H9 (cell line): ENCODE results near the gene PRKCZ. TPM values are rescaled to one million over a fixed set of nuclear protein-coding genes. Genes with fewer than 3 reads are reported as not detected.

Source experiments
- DNase-seq: peaks from one replicate; pipeline ENCODE4 v3.0.0-alpha.2; 2017
- H2AFZ ChIP-seq: one replicate; pipeline ENCODE4 v1.6.1; 2013; ENCODE audit warnings: mild to moderate bottlenecking, low read length, control low read depth, moderate library complexity
- H2AK5ac ChIP-seq: 2 replicates; pipeline ENCODE4 v1.6.1; 2013; ENCODE audit warnings: low read length, control low read depth, mixed read lengths; ENCODE audit not compliant: insufficient read length
- H2BK120ac ChIP-seq: one replicate; pipeline ENCODE4 v1.6.1; 2013; ENCODE audit warnings: low read depth, mild to moderate bottlenecking, low read length, control low read depth, inconsistent platforms; ENCODE audit not compliant: poor library complexity, severe bottlenecking
- H2BK12ac ChIP-seq: 2 replicates; pipeline ENCODE4 v1.6.1; 2013; ENCODE audit warnings: low read length, control low read depth, mixed read lengths, low read depth; ENCODE audit not compliant: insufficient read length
- H2BK15ac ChIP-seq: 2 replicates; pipeline ENCODE4 v1.6.1; 2013; ENCODE audit warnings: low read depth, low read length, control low read depth
- H2BK20ac ChIP-seq: one replicate; pipeline ENCODE4 v1.6.1; 2013; ENCODE audit warnings: low read depth, mild to moderate bottlenecking, low read length, control low read depth, inconsistent platforms; ENCODE audit not compliant: poor library complexity, severe bottlenecking
- H2BK5ac ChIP-seq: 2 replicates; pipeline ENCODE4 v1.6.1; 2013; ENCODE audit warnings: low read length, control low read depth, mixed read lengths; ENCODE audit not compliant: insufficient read length
- H3K14ac ChIP-seq: 2 replicates; pipeline ENCODE4 v1.6.1; 2013; ENCODE audit warnings: low read length, control low read depth; ENCODE audit not compliant: insufficient read depth
- H3K18ac ChIP-seq: 2 replicates; pipeline ENCODE4 v1.6.1; 2013; ENCODE audit warnings: low read depth, mild to moderate bottlenecking, mixed read lengths, low read length, control low read depth; ENCODE audit not compliant: insufficient read length
- H3K23ac ChIP-seq: 2 replicates; pipeline ENCODE4 v1.6.1; 2013; ENCODE audit warnings: low read length, control low read depth, mixed read lengths, low read depth; ENCODE audit not compliant: insufficient read length
- H3K23me2 ChIP-seq: 2 replicates; pipeline ENCODE4 v1.6.1; 2013; ENCODE audit warnings: low read depth, mild to moderate bottlenecking, mixed read lengths, low read length, control low read depth; ENCODE audit not compliant: insufficient read length, poor library complexity, severe bottlenecking
- H3K27ac ChIP-seq: 2 replicates; pipeline ENCODE4 v1.5.1; 2013; ENCODE audit warnings: low read length, control low read depth, mixed read lengths, low read depth; ENCODE audit not compliant: insufficient read length
- H3K27me3 ChIP-seq: 2 replicates; pipeline ENCODE4 v1.6.1; 2013; ENCODE audit warnings: low read length, control low read depth, inconsistent platforms; ENCODE audit not compliant: insufficient read depth
- H3K4ac ChIP-seq: 2 replicates; pipeline ENCODE4 v1.6.1; 2013; ENCODE audit warnings: low read depth, mild to moderate bottlenecking, control low read depth, inconsistent platforms, low read length, moderate library complexity
- H3K4me1 ChIP-seq: 2 replicates; pipeline ENCODE4 v1.6.1; 2013; ENCODE audit warnings: low read length, control low read depth, inconsistent platforms; ENCODE audit not compliant: insufficient read depth
- H3K4me2 ChIP-seq: 2 replicates; pipeline ENCODE4 v1.6.1; 2013; ENCODE audit warnings: low read length, control low read depth, mixed read lengths; ENCODE audit not compliant: insufficient read length, insufficient read depth
- H3K56ac ChIP-seq: 2 replicates; pipeline ENCODE4 v1.6.1; 2013; ENCODE audit warnings: low read depth, mild to moderate bottlenecking, mixed read lengths, low read length, control low read depth; ENCODE audit not compliant: insufficient read length
- H3K79me1 ChIP-seq: 2 replicates; pipeline ENCODE4 v1.6.1; 2013; ENCODE audit warnings: low read depth, mild to moderate bottlenecking, moderate library complexity, low read length, control low read depth, inconsistent platforms; ENCODE audit not compliant: insufficient read depth, poor library complexity, severe bottlenecking
- H3K79me2 ChIP-seq: 2 replicates; pipeline ENCODE4 v1.6.1; 2013; ENCODE audit warnings: low read length, control low read depth, inconsistent platforms; ENCODE audit not compliant: insufficient read depth
- H3K9ac ChIP-seq: 2 replicates; pipeline ENCODE4 v1.6.1; 2013; ENCODE audit warnings: low read length, control low read depth, mixed read lengths; ENCODE audit not compliant: insufficient read length; ENCODE audit errors: extremely low read depth
- H3K9me3 ChIP-seq: one replicate; pipeline ENCODE4 v1.6.1; 2013; ENCODE audit warnings: low read depth, low read length, inconsistent platforms; ENCODE audit not compliant: control insufficient read depth
- H3T11ph ChIP-seq: one replicate; pipeline ENCODE4 v1.6.1; 2013; ENCODE audit warnings: mild to moderate bottlenecking, low read length, control low read depth, inconsistent platforms
- H4K20me1 ChIP-seq: one replicate; pipeline ENCODE4 v1.6.1; 2013; ENCODE audit not compliant: control insufficient read depth, insufficient read length, insufficient read depth
- H4K5ac ChIP-seq: 2 replicates; pipeline ENCODE4 v1.6.1; 2013; ENCODE audit warnings: low read depth, mild to moderate bottlenecking, mixed read lengths, low read length, control low read depth; ENCODE audit not compliant: insufficient read length
- H4K8ac ChIP-seq: replicated peaks from 2 replicates; pipeline ENCODE4 v1.6.1; 2013; ENCODE audit warnings: low read length, control low read depth, mixed read lengths, low read depth; ENCODE audit not compliant: insufficient read length
- H4K91ac ChIP-seq: 2 replicates; pipeline ENCODE4 v1.6.1; 2013; ENCODE audit warnings: low read depth, mild to moderate bottlenecking, moderate library complexity, mixed read lengths, low read length, control low read depth; ENCODE audit not compliant: insufficient read length
- H3K27ac Mint-ChIP-seq, 3 experiments: 2 replicates in 2 of 3; 3 replicates in 1 of 3; pipeline ENCODE4 v1.8.0; 2020 to 2021; ENCODE audit warnings: mixed read lengths in 3 of 3, mild to moderate bottlenecking in 1 of 3, moderate library complexity in 1 of 3
- H3K27me3 Mint-ChIP-seq: 2 replicates; pipeline ENCODE4 v1.8.0; 2021; ENCODE audit warnings: low read depth, mild to moderate bottlenecking, moderate library complexity, mixed read lengths
- H3K36me3 Mint-ChIP-seq, 3 experiments: 2 replicates in 2 of 3; 3 replicates in 1 of 3; pipeline ENCODE4 v1.8.0; 2020 to 2021; ENCODE audit warnings: low read depth in 3 of 3, mixed read lengths in 3 of 3; ENCODE audit not compliant: insufficient read depth in 1 of 3
- H3K4me1 Mint-ChIP-seq, 2 experiments: 2 replicates each; pipeline ENCODE4 v1.8.0; 2020; ENCODE audit warnings: mixed read lengths in 2 of 2
- H3K4me3 Mint-ChIP-seq, 2 experiments: 2 replicates in 1 of 2; 3 replicates in 1 of 2; pipeline ENCODE4 v1.8.0; 2020 to 2021; ENCODE audit warnings: mild to moderate bottlenecking in 2 of 2, mixed read lengths in 2 of 2, moderate library complexity in 1 of 2
- H3K9me3 Mint-ChIP-seq, 2 experiments: 2 replicates in 1 of 2; 3 replicates in 1 of 2; pipeline ENCODE4 v1.8.0; 2020; ENCODE audit warnings: mild to moderate bottlenecking in 2 of 2, mixed read lengths in 2 of 2, moderate library complexity in 1 of 2
- CTCF ChIP-seq: fragments of 200-600 bp; sonication (generic); conservative IDR thresholded peaks from 3 replicates; pipeline ENCODE4 v1.8.0; 2021; ENCODE audit warnings: antibody characterized with exemption, mild to moderate bottlenecking
- WGBS: extraction: QIAGEN DNeasy Blood & Tissue Kit; methylation state at CpG from one replicate; pipeline ENCODE4 v1.1.7; 2013; ENCODE audit warnings: missing lambda C conversion rate, low lambda C conversion rate, mixed read lengths; ENCODE audit not compliant: insufficient read length; ENCODE audit errors: extremely low coverage; 5-methylcytosine and 5-hydroxymethylcytosine counted together
- total RNA-seq: library from RNA; stranded (reverse); gene quantifications from 2 replicates; pipeline ENCODE4 v1.2.1, GENCODE V29; 2021

Gene PRKCZ
- total RNA-seq, 1 experiment from 2014 or later, result 48.4 TPM

DNA sequence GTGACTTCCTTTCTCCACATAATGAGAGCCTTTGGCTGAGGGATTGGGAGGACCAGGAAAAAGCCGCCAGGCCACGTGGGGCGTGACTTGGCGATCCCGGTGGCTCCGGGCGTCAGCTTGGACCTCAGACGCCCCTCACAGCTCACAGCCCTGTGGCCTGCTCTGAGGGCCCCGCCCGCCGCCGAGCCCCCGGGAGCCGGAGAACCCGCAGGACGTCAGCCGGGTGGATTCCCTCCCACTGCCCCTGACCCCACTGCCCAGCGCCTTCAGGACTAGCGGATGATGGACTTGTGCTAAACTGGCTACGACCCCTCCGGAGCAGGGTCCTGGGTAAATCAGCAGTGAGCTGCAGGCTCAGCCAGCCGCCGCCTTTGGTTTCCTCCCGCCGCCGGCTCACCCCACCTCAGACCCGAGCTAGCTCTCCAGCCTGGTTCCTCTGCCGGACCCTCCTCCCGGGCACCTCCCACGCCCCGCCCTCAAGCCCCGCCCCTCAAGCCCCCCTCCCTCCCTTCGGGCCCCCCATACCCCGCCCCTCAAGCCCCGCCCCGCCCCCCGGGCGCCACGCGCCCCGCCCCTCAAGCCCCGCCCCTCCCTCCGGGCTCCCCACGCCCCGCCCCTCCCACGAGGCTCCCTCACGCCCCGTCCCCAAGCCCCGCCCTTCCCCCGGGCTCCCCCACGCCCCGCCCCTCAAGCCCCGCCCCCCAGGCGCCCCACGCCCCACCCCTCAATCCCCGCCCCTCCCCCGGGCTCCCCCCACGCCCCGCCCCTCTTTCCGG is 154.4 kb downstream of the PRKCZ start:
- Histone ChIP-seq H2AFZ (no peak overlapping the region), H2BK120ac (no peak overlapping the region), H2BK15ac (no peak overlapping the region), H2BK12ac (no peak overlapping the region), H3K14ac (peak overlapping the region; percentile 93; the same call in 1 of the 2 replicates), H3K79me1 (no peaks in the 10 kb centered on the region), H4K91ac (no peak overlapping the region), H4K20me1 (no peaks in the 10 kb centered on the region), H3K27me3 (no peaks in the 10 kb centered on the region), H2AK5ac (no peak overlapping the region), H3K27ac (no peak overlapping the region), H3K56ac (no peak overlapping the region), H3K4ac (no peak overlapping the region), H3K23me2 (peaks cover 14% of the 10 kb centered on the region), H4K8ac (no peak overlapping the region), H3K4me1 (no peaks in the 10 kb centered on the region), H4K5ac (no peak overlapping the region), H2BK5ac (no peak overlapping the region), H2BK20ac (peak overlapping the region; percentile 33), H3K18ac (peak overlapping the region; percentile 84), H3K9me3 (no peaks in the 10 kb centered on the region), H3K79me2 (no peaks in the 10 kb centered on the region), H3T11ph (no peak overlapping the region), H3K23ac (no peak overlapping the region), H3K4me2 (peak overlapping the region; percentile 89), H3K9ac (peak overlapping the region; percentile 67)
- Mint-ChIP-seq H3K36me3 (no peaks in the 10 kb centered on the region; a peak in 1 of 7 replicates), H3K4me1 (peaks cover 10 to 33% of the 10 kb centered on the region in 2 experiments), H3K27ac (no peak overlapping the region), H3K9me3 (no peaks in the 10 kb centered on the region), H3K4me3 (peak overlapping the region; percentile 57 to 75), H3K27me3 (peaks cover 13% of the 10 kb centered on the region)
- DNase-seq, result peak; percentile 93
- no CpG with 5 or more reads among the region's 60 CpGs for WGBS
- TF ChIP-seq CTCF, result no peak
